Panc1 (cell line): ENCODE measurements around the gene TMEFF1.

Source experiments
- SIN3A ChIP-seq: IDR thresholded peaks from 2 replicates; pipeline ENCODE4 v1.6.1; 2012; ENCODE audit warnings: low read depth, mild to moderate bottlenecking, low read length, moderate library complexity, borderline replicate concordance; ENCODE audit not compliant: insufficient read depth
- TF ChIP-seq, protein P1 (sequence below): fragments of 450-650 bp; IDR thresholded peaks from 2 replicates; pipeline ENCODE4 v1.5.1; 2017; ENCODE audit warnings: mild to moderate bottlenecking
- TF ChIP-seq, protein P2 (sequence below), 2 experiments: IDR thresholded peaks; 2 replicates each; pipeline ENCODE4 v1.6.1; 2011 to 2012; ENCODE audit warnings: low read depth in 2 of 2, control low read depth in 1 of 2, low read length in 1 of 2, mild to moderate bottlenecking in 1 of 2, moderate library complexity in 1 of 2; ENCODE audit not compliant: insufficient read depth in 1 of 2

DNA sequence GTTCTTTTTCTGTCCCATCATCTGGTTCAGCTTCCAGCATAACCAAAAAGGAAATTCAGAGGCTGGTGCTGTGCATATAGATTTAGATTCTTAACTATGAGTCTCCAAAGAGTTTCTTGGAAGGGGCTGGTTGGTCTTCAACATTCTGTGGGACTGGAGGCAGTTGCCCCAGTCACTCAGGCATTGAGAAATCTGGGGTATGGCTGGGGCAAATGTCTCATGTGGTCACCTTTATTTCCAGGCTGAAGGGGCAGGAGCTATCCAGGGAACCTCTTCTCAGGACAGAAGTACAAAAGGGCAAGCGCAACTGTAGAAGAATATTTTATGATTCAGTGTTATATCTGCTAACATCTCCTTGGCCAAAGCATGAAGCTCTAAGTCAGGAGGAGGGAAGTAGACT is 15.4 kb upstream of the TMEFF1 start:
- TF ChIP-seq SIN3A: no peak
- TF ChIP-seq, protein P1, sequence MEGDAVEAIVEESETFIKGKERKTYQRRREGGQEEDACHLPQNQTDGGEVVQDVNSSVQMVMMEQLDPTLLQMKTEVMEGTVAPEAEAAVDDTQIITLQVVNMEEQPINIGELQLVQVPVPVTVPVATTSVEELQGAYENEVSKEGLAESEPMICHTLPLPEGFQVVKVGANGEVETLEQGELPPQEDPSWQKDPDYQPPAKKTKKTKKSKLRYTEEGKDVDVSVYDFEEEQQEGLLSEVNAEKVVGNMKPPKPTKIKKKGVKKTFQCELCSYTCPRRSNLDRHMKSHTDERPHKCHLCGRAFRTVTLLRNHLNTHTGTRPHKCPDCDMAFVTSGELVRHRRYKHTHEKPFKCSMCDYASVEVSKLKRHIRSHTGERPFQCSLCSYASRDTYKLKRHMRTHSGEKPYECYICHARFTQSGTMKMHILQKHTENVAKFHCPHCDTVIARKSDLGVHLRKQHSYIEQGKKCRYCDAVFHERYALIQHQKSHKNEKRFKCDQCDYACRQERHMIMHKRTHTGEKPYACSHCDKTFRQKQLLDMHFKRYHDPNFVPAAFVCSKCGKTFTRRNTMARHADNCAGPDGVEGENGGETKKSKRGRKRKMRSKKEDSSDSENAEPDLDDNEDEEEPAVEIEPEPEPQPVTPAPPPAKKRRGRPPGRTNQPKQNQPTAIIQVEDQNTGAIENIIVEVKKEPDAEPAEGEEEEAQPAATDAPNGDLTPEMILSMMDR: no peak
- TF ChIP-seq, protein P2, sequence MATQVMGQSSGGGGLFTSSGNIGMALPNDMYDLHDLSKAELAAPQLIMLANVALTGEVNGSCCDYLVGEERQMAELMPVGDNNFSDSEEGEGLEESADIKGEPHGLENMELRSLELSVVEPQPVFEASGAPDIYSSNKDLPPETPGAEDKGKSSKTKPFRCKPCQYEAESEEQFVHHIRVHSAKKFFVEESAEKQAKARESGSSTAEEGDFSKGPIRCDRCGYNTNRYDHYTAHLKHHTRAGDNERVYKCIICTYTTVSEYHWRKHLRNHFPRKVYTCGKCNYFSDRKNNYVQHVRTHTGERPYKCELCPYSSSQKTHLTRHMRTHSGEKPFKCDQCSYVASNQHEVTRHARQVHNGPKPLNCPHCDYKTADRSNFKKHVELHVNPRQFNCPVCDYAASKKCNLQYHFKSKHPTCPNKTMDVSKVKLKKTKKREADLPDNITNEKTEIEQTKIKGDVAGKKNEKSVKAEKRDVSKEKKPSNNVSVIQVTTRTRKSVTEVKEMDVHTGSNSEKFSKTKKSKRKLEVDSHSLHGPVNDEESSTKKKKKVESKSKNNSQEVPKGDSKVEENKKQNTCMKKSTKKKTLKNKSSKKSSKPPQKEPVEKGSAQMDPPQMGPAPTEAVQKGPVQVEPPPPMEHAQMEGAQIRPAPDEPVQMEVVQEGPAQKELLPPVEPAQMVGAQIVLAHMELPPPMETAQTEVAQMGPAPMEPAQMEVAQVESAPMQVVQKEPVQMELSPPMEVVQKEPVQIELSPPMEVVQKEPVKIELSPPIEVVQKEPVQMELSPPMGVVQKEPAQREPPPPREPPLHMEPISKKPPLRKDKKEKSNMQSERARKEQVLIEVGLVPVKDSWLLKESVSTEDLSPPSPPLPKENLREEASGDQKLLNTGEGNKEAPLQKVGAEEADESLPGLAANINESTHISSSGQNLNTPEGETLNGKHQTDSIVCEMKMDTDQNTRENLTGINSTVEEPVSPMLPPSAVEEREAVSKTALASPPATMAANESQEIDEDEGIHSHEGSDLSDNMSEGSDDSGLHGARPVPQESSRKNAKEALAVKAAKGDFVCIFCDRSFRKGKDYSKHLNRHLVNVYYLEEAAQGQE (IDR thresholded peaks at IDR 0.05; ENCODE audit: insufficient read depth in 1 of 2, low read depth in 2 of 2, low read length in 1 of 2): no peak
